Ovary (tissue), 9 donors: ENCODE results near the gene CCNT1. TPM values are rescaled to one million over a fixed set of nuclear protein-coding genes. Genes with fewer than 3 reads are reported as not detected.

Experiments used
- DNase-seq, 5 donors: peaks; one replicate each; pipeline ENCODE4 v3.0.0-alpha.2; 2019 to 2020
- H3K27ac ChIP-seq, 2 donors: fragments of 200-600 bp; one replicate each; pipeline versions ENCODE4 v1.5.1 to v1.8.0; 2019 to 2022
- H3K27me3 ChIP-seq: fragments of 200-600 bp; one replicate; pipeline ENCODE4 v1.8.0; 2022
- H3K36me3 ChIP-seq: fragments of 200-600 bp; sonication (generic); one replicate; pipeline ENCODE4 v1.5.1; 2019
- H3K4me1 ChIP-seq: one replicate; pipeline ENCODE4 v1.8.1; 2013; ENCODE audit warnings: mild to moderate bottlenecking, moderate library complexity; ENCODE audit not compliant: insufficient read depth
- H3K4me3 ChIP-seq: fragments of 200-600 bp; sonication (generic); one replicate; pipeline ENCODE4 v1.5.1; 2017
- H3K9me3 ChIP-seq, 2 donors: fragments of 200-600 bp in 1 of 2; sonication (generic) in 1 of 2; one replicate each; pipeline versions ENCODE4 v1.5.1 to v1.8.1; 2013 to 2019; ENCODE audit warnings: mild to moderate bottlenecking in 1 of 2, moderate library complexity in 1 of 2
- EP300 ChIP-seq: sonication (generic); formaldehyde crosslinking; IDR thresholded peaks from one replicate; pipeline ENCODE4 v1.6.1; 2017; ENCODE audit warnings: antibody characterized with exemption
- POLR2A ChIP-seq: fragments of 450-650 bp; IDR thresholded peaks from one replicate; pipeline ENCODE4 v1.6.1; 2017; ENCODE audit warnings: antibody characterized with exemption, mild to moderate bottlenecking, moderate library complexity
- WGBS, 3 donors: extraction: QIAGEN DNeasy Blood & Tissue Kit in 1 of 3; methylation state at CpG; one replicate each; pipeline versions ENCODE4 v1.1.5 to v1.1.7; 2013 to 2017; 5-methylcytosine and 5-hydroxymethylcytosine counted together
- intact Hi-C, 4 donors: fragments of 100-400 bp; cut with DNase I; formaldehyde crosslinking; loops; one replicate each; pipeline versions ENCODE4 v1.11.0 to v1.15.1; 2022 to 2023
- polyA plus RNA-seq, 2 donors: library from polyadenylated mRNA; stranded (reverse); fragments of 200-250 nt in 1 of 2; fragments of 350-450 nt in 1 of 2; fragmentation: Illumina TruSeq in 1 of 2; extraction: RNeasy Lipid Tissue Mini Kit (QIAGEN cat#74804) in 1 of 2; gene quantifications; one replicate each; pipeline ENCODE4 v1.2.3, GENCODE V29; 2013 to 2014
- total RNA-seq, 7 donors: library from RNA; depleted of rRNA in 2 of 7; stranded (reverse); fragments of >200 nt in 2 of 7; fragmentation: NEBNext Ultra II Directional in 3 of 7; extraction: Animal tissue kit (Norgen Biotek cat#: 25700) in 3 of 7; gene quantifications; one replicate each; pipeline versions ENCODE4 v1.1.0 to v1.2.4, GENCODE V29; 2016 to 2023
- TF ChIP-seq, protein P1 (sequence below), 3 donors: fragments of 450-650 bp in 2 of 3; fragments of 200-600 bp in 1 of 3; IDR thresholded peaks; one replicate each; pipeline versions ENCODE4 v1.5.1 to v1.8.0; 2016 to 2022; ENCODE audit warnings: antibody characterized with exemption in 3 of 3, mild to moderate bottlenecking in 1 of 3
- donor health status: DM: no; HTN: no; CAD: no; lungs with moderate emphysema.
- donor health status: DM: no; HTN: no; CAD: no.
- donor health status: Bipolar disorder and iron deficiency.
- donor health status: DM: yes; HTN: yes; CAD: no.
- donor health status: DM: no; HTN: no; CAD: no.
- donor health status: DM: yes; HTN: yes; CAD: no.

The CCNT1 gene
- total and polyA plus RNA-seq, 9 donors: 7.5 to 48.8 (median 33.4) TPM

DNA sequence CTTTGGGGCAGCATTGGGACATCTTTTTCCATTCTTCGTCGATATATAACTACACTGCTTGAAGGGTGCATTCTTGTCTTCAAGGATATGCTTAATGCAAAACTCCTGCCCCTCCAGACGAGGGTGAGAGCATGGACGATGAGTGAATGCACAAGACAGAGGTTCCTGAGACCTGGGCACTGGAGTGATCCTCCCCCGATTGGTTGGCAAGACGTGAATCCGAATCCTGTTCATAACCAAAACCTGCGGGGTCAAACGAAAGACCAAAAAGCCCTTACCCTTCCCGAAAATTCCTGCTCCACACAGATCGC lies 35.2 kb downstream of the CCNT1 start:
- peak overlapping the region in 1 of 2 donors; percentile 79 for H3K27ac ChIP-seq
- no peaks in the 10 kb centered on the region for H3K27me3 ChIP-seq
- peak in 1 of 5 donors; percentile 18 for DNase-seq
- no peaks in the 10 kb centered on the region for H3K36me3 ChIP-seq
- peaks cover 13% of the 10 kb centered on the region for H3K4me1 ChIP-seq
- H3K9me3 ChIP-seq: no peaks in the 10 kb centered on the region
- WGBS, 3 donors: 0 to 1% (median 0%) methylated on average over 11 of the region's 11 CpGs
- peak overlapping the region; percentile 67 for H3K4me3 ChIP-seq
- TF ChIP-seq EP300 (no peak), POLR2A (no peak)
- TF ChIP-seq, protein P1, sequence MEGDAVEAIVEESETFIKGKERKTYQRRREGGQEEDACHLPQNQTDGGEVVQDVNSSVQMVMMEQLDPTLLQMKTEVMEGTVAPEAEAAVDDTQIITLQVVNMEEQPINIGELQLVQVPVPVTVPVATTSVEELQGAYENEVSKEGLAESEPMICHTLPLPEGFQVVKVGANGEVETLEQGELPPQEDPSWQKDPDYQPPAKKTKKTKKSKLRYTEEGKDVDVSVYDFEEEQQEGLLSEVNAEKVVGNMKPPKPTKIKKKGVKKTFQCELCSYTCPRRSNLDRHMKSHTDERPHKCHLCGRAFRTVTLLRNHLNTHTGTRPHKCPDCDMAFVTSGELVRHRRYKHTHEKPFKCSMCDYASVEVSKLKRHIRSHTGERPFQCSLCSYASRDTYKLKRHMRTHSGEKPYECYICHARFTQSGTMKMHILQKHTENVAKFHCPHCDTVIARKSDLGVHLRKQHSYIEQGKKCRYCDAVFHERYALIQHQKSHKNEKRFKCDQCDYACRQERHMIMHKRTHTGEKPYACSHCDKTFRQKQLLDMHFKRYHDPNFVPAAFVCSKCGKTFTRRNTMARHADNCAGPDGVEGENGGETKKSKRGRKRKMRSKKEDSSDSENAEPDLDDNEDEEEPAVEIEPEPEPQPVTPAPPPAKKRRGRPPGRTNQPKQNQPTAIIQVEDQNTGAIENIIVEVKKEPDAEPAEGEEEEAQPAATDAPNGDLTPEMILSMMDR (IDR thresholded peaks at IDR 0.05): no peak
- intact Hi-C loops: no loop called here

- WGBS, 3 donors: 57 to 71% (median 70%) methylated on average over 12 to 13 of the region's 13 CpGs
- intact Hi-C loops: no loop called here
- Histone ChIP-seq H3K9me3 (no peaks in the 10 kb centered on the region), H3K4me3 (peak overlapping the region; percentile 67), H3K4me1 (peaks cover 13% of the 10 kb centered on the region), H3K27ac (no peak overlapping the region), H3K36me3 (no peaks in the 10 kb centered on the region), H3K27me3 (no peaks in the 10 kb centered on the region)
- no peak for TF ChIP-seq EP300
- TF ChIP-seq, protein P1 (IDR thresholded peaks at IDR 0.05): no peak
- no peak for DNase-seq
Measured at GRCh38 chr12:48680861-48681260, 35.6 kb downstream of the CCNT1 start.

DNA sequence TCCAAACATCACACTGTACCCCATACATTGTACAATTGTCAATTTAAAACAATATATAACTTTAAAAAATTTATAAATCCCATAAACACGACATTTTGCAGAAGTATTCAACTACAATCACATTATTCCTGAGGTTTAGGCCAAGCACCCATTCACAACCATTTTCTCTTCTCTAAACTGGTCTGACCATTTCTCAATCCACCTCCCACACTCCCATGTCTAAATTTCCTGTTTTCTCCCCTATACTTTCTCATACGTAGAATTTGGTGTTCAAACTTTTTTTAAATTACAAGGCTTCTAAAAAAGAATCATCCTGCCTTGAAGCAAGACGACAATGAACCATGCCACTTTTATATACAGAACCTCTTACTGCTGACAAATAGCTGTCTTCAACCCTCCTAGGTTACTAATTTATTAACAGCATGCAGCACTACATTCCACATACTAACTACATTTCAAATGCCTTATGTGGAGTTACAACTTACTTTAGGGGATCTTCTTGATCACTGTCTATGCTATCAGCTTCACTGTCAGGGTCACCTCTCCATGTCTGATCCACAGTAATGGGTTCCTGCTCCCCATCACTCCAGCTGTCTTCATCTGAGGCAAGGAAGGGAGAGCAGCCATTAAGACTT lies 37.8 kb downstream of the CCNT1 start:
- H3K36me3 ChIP-seq: no peaks in the 10 kb centered on the region
- no peak overlapping the region for H3K4me3 ChIP-seq
- intact Hi-C loops: no loop called here
- H3K27me3 ChIP-seq: no peaks in the 10 kb centered on the region
- peaks cover 13% of the 10 kb centered on the region for H3K4me1 ChIP-seq
- DNase-seq: no peak
- no peak for TF ChIP-seq POLR2A
- no peak for TF ChIP-seq EP300
- no peak overlapping the region for H3K27ac ChIP-seq
- no peaks in the 10 kb centered on the region for H3K9me3 ChIP-seq
- WGBS, 3 donors: 55 to 62% (median 56%) methylated on average over 3 of the region's 3 CpGs

- DNase-seq: no peak
- Histone ChIP-seq H3K27ac (no peak overlapping the region), H3K9me3 (no peaks in the 10 kb centered on the region), H3K27me3 (no peaks in the 10 kb centered on the region), H3K36me3 (no peaks in the 10 kb centered on the region), H3K4me3 (no peak overlapping the region), H3K4me1 (no peaks in the 10 kb centered on the region)
- 80 to 81% (median 81%) methylated on average over 8 of the region's 8 CpGs for WGBS, 3 donors
- TF ChIP-seq EP300 (no peak), POLR2A (no peak)
- TF ChIP-seq, protein P1 (IDR thresholded peaks at IDR 0.05): no peak
- intact Hi-C loops: no loop called here
Measured at GRCh38 chr12:48671231-48671856, 45.2 kb downstream of the CCNT1 start.

GRCh38 chr12:48668996-48669395 lies 47.5 kb downstream of the CCNT1 start:
- no peaks in the 10 kb centered on the region for H3K27me3 ChIP-seq
- WGBS, 3 donors: 89 to 92% (median 89%) methylated on average over 14 of the region's 14 CpGs
- TF ChIP-seq, protein P1 (IDR thresholded peaks at IDR 0.05): no peak
- TF ChIP-seq EP300 (no peak), POLR2A (no peak)
- H3K27ac ChIP-seq: no peak overlapping the region
- no peaks in the 10 kb centered on the region for H3K4me1 ChIP-seq
- intact Hi-C loops: no loop called here
- no peak for DNase-seq
- H3K9me3 ChIP-seq: no peaks in the 10 kb centered on the region
- no peak overlapping the region for H3K4me3 ChIP-seq
- H3K36me3 ChIP-seq: no peaks in the 10 kb centered on the region
